ENCODE results near the gene CACNA2D1.

- TF ChIP-seq POLR2AphosphoS5 (IDR thresholded peaks at IDR 0.05): no peak
- no peak for TF ChIP-seq CTCF (IDR thresholded peaks at IDR 0.05)
Observed at GRCh38 chr7:82434275-82435022, 9.1 kb downstream of the CACNA2D1 start.
